K562 (cell line): ENCODE data around the gene MVB12B. TPM values are rescaled to one million over a fixed set of nuclear protein-coding genes. Genes with fewer than 3 reads are reported as not detected.

Experiments
- ATAC-seq: fragments of 200-7000 bp; cut with Tn5 transposase; 3 replicates; pipeline ENCODE4 v1.9.1; 2020; ENCODE audit warnings: moderate library complexity
- BruUV-seq: library from RNA; stranded (reverse); fragments of 400-500 nt; replicated peaks from 2 replicates; lab custom pipeline; 2021; lab: Mats Ljungman, UMichigan
- CTCF ChIA-PET: fragments of 300-600 bp; formaldehyde crosslinking; extraction: SDS; loops from one replicate; lab custom pipeline; 2021; ENCODE audit warnings: low intra/inter-chr PET ratio; lab: Yijun Ruan, JAX
- POLR2A ChIA-PET: fragments of 300-600, 350-650 bp; sonication (Branson Sonifier 250); formaldehyde crosslinking; extraction: SDS; loops from one replicate; lab custom pipeline; 2021; ENCODE audit warnings: antibody characterized with exemption, inconsistent platforms; lab: Yijun Ruan, JAX
- DNase-seq, 4 experiments: peaks; one replicate each; pipeline versions ENCODE4 v3.0.0 to v3.0.0-alpha.2; 2011 to 2018; ENCODE audit warnings: low spot score in 3 of 4, mixed read lengths in 3 of 4; ENCODE audit errors: extremely low read depth in 1 of 4
- FAIRE-seq: peaks from 2 replicates; lab custom pipeline; 2011; peaks lifted over from hg19 to GRCh38; lab: Jason Lieb, UNC
- H2AFZ ChIP-seq: 2 replicates; pipeline ENCODE4 v1.6.0; 2011; ENCODE audit warnings: low read depth, low read length, control low read depth, inconsistent platforms
- H3K27ac ChIP-seq: fragments of 200-600 bp; 3 replicates; pipeline ENCODE4 v1.8.0; 2011; ENCODE audit warnings: low read depth, mild to moderate bottlenecking, control low read depth, inconsistent platforms, low read length, moderate library complexity, mixed read lengths; ENCODE audit errors: extremely low read depth
- H3K27me3 ChIP-seq, 2 experiments: fragments of 300-600 bp in 1 of 2; 2 replicates in 1 of 2; 3 replicates in 1 of 2; pipeline versions ENCODE4 v1.6.0 to v1.8.0; 2011; ENCODE audit warnings: inconsistent platforms in 2 of 2, low read length in 2 of 2, mild to moderate bottlenecking in 1 of 2, mixed read lengths in 1 of 2, moderate library complexity in 1 of 2; ENCODE audit not compliant: control insufficient read depth in 2 of 2, insufficient read depth in 2 of 2
- H3K36me3 ChIP-seq: fragments of 300-600 bp; 3 replicates; pipeline ENCODE4 v1.8.0; 2011; ENCODE audit warnings: mild to moderate bottlenecking, low read length, inconsistent platforms; ENCODE audit not compliant: control insufficient read depth, insufficient read depth
- H3K4me1 ChIP-seq, 2 experiments: fragments of 200-600 bp in 1 of 2; replicated peaks in 1 of 2; 2 replicates in 1 of 2; 3 replicates in 1 of 2; pipeline versions ENCODE4 v1.5.1 to v1.8.0; 2011; ENCODE audit warnings: inconsistent platforms in 2 of 2, low read length in 2 of 2, mild to moderate bottlenecking in 1 of 2, mixed read lengths in 1 of 2, moderate library complexity in 1 of 2; ENCODE audit not compliant: control insufficient read depth in 2 of 2, insufficient read depth in 2 of 2
- H3K4me2 ChIP-seq: 2 replicates; pipeline ENCODE4 v1.6.1; 2011; ENCODE audit warnings: low read length, control low read depth, inconsistent platforms, mixed read lengths; ENCODE audit not compliant: insufficient read depth
- H3K4me3 ChIP-seq: fragments of 200-600 bp; sonication (generic), shearing (Covaris generic); 2 replicates; pipeline ENCODE4 v1.5.1; 2016; ENCODE audit warnings: control low read depth, inconsistent platforms
- H3K79me2 ChIP-seq: fragments of 200-600 bp; 3 replicates; pipeline ENCODE4 v1.8.0; 2011; ENCODE audit warnings: low read length, inconsistent platforms; ENCODE audit not compliant: control insufficient read depth, insufficient read depth
- H3K9ac ChIP-seq, 2 experiments: 2 replicates each; pipeline versions ENCODE4 v1.6.0 to v1.6.1; 2011; ENCODE audit warnings: low read depth in 2 of 2, low read length in 2 of 2, control low read depth in 1 of 2, inconsistent platforms in 1 of 2, mild to moderate bottlenecking in 1 of 2, mixed read lengths in 1 of 2; ENCODE audit not compliant: insufficient read depth in 1 of 2
- H3K9me1 ChIP-seq: one replicate; pipeline ENCODE4 v1.6.0; 2011; ENCODE audit warnings: inconsistent platforms, mild to moderate bottlenecking, low read length, moderate library complexity; ENCODE audit not compliant: control insufficient read depth, insufficient read depth
- H3K9me3 ChIP-seq: replicated peaks from 2 replicates; pipeline ENCODE4 v1.5.1; 2011; ENCODE audit warnings: low read depth, low read length, inconsistent platforms; ENCODE audit not compliant: control insufficient read depth, insufficient read depth
- H4K20me1 ChIP-seq: replicated peaks from 2 replicates; pipeline ENCODE4 v1.6.1; 2011; ENCODE audit warnings: low read length, inconsistent platforms, mixed read lengths; ENCODE audit not compliant: control insufficient read depth, insufficient read depth
- HNRNPK ChIP-seq: fragments of 200-400 bp; formaldehyde crosslinking; IDR thresholded peaks from one replicate; pipeline ENCODE4 v1.6.1; 2018; ENCODE audit warnings: mild to moderate bottlenecking, low read depth, low read length; ENCODE audit not compliant: poor library complexity, severe bottlenecking
- POLR2G ChIP-seq: fragments of 200-400 bp; formaldehyde crosslinking; IDR thresholded peaks from 2 replicates; pipeline ENCODE4 v1.6.1; 2017; ENCODE audit warnings: low read depth, mild to moderate bottlenecking, antibody characterized with exemption, low read length, moderate library complexity
- RB1 ChIP-seq: fragments of 450-650 bp; IDR thresholded peaks from 2 replicates; pipeline ENCODE4 v1.6.1; 2017; ENCODE audit warnings: low read depth, mild to moderate bottlenecking
- RBFOX2 ChIP-seq: fragments of 200-400 bp; formaldehyde crosslinking; IDR thresholded peaks from 2 replicates; pipeline ENCODE4 v1.6.1; 2017; ENCODE audit warnings: low read depth, mild to moderate bottlenecking, low read length, moderate library complexity
- SRSF7 ChIP-seq: fragments of 200-400 bp; formaldehyde crosslinking; optimal IDR thresholded peaks from 2 replicates; pipeline ENCODE3; 2017; ENCODE audit warnings: mild to moderate bottlenecking, low read depth, low read length
- STAT5A ChIP-seq: IDR thresholded peaks from 2 replicates; pipeline ENCODE4 v1.6.1; 2012; ENCODE audit warnings: low read length, inconsistent platforms, borderline replicate concordance
- WGBS: fragments of 100-300 bp; shearing (Covaris generic); methylation state at CpG from one replicate; pipeline ENCODE4 v1.1.6; 2016; ENCODE audit warnings: low coverage, mixed read lengths; ENCODE audit not compliant: insufficient coverage; ENCODE audit errors: missing lambda C conversion rate; 5-methylcytosine and 5-hydroxymethylcytosine counted together
- in situ Hi-C: fragments of 300-500 bp; cut with MboI; formaldehyde crosslinking; loops from 4 replicates; pipeline ENCODE4 v1.15.0; 2018; ENCODE audit warnings: inconsistent platforms, mixed read lengths
- intact Hi-C: fragments of 100-400 bp; cut with micrococcal nuclease; formaldehyde crosslinking; loops from 2 replicates; pipeline ENCODE4 v1.14.2; 2022
- polyA plus RNA-seq, 8 experiments: library from polyadenylated mRNA; depleted of rRNA in 4 of 8; stranded (reverse) in 5 of 8; unstranded in 3 of 8; fragments of >200 nt; fragmentation: Nextera tagmentation in 2 of 8; fragmentation: Illumina TruSeq in 1 of 8; extraction: Ambion mirVana in 2 of 8; extraction: Trizol in 1 of 8; gene quantifications; 2 replicates each; pipeline versions ENCODE4 v1.2.1 to v1.2.3, GENCODE V29; 2011 to 2014; ENCODE audit warnings: inconsistent platforms in 1 of 8, missing spikeins in 1 of 8
- total RNA-seq, 7 experiments: library from RNA; depleted of rRNA in 6 of 7; stranded (reverse); fragments of >200 nt in 6 of 7; fragmentation: Illumina TruSeq in 2 of 7; extraction: Trizol in 2 of 7; gene quantifications; 2 replicates each; pipeline versions ENCODE4 v1.2.1 to v1.2.3, GENCODE V29; 2011 to 2021; ENCODE audit warnings: low replicate concordance in 1 of 7
- TF ChIP-seq, protein P1 (sequence below): sonication (generic); formaldehyde crosslinking; IDR thresholded peaks from 2 replicates; pipeline ENCODE4 v1.8.0; 2022; ENCODE audit warnings: missing genetic modification reagents, mild to moderate bottlenecking, borderline replicate concordance
- TF ChIP-seq, protein P2 (sequence below): IDR thresholded peaks from 2 replicates; pipeline ENCODE4 v1.6.1; 2014; ENCODE audit warnings: antibody characterized with exemption

MVB12B gene
- total and polyA plus RNA-seq, 9 of the 15 experiments (the other 6 are each of a cell fraction or from before 2014, with no cell fraction given), result not detected

DNA sequence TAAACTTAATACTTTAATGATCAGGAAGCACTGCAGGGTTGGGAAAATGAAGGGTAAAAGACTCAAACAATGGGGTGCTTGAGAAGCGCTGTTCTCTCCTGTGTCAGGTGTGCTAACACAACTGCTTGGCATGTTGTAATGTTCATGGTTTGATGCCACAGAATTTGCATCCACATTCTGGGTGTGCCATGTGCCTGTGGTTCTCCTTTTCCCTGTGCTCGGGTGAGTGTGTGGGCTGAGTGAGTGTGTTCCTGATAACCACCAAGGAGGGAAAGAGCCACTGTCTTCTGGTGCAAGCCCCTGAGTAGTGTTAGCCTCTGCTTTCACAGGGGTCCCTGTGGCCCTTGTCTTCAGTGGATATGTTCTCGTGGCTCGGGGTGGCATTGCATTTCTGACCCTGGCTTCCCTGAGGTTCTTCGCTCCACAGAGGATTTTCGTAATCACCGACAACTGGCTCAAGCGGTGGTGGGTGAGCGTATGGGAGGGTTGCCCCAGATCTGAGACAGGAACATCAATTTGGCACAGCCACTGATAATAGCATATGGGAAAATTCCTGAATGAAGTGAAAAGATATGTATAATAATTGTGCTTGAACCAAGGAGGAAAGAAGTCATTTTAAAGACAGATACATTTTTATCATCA is 102.0 kb downstream of the MVB12B start (continued):
- TF ChIP-seq HNRNPK (no peak), POLR2G (no peak)

DNA sequence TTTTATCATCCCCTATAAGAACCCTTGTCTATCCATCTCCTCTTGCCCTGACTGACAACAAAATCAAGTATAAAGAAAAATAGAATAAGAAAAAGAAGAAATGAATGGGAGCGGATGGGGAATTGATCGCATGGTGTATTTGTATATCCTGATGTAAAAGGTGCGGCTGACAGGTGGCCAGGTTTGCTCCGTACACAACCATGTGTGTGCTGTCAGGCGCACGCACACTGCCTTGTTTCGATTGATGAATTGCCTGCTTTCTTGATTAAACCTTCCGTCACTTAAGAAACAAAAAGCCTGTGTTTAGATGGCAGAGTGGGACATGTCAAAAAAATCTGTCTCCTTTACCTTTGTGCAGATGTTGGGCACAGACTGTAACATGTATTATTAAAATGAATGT is 102.6 kb downstream of the MVB12B start:
- intact Hi-C loops, result no loop called here
- in situ Hi-C loops, result no loop called here
- CTCF ChIA-PET, result no interaction called here

More for the DNA sequence above, 102.6 kb downstream of the MVB12B start:
- no TSS peak for BruUV-seq
- Histone ChIP-seq H3K4me1 (no peaks in the 10 kb centered on the region), H3K79me2 (no peaks in the 10 kb centered on the region), H3K27ac (no peak overlapping the region), H3K36me3 (no peaks in the 10 kb centered on the region), H3K9me1 (no peaks in the 10 kb centered on the region), H2AFZ (no peak overlapping the region), H4K20me1 (0 out of 2 replicates have a peak, but pooled peaks cover 7% of the 10 kb centered on the region), H3K9ac (no peak overlapping the region), H3K4me2 (no peak overlapping the region), H3K9me3 (no peaks in the 10 kb centered on the region), H3K27me3 (peaks cover 4 to 50% of the 10 kb centered on the region in 2 experiments; a peak in 4 of 5 replicates), H3K4me3 (no peak overlapping the region)
- ATAC-seq (no peak), DNase-seq (no peak), FAIRE-seq (no peak)
- POLR2A ChIA-PET, result no interaction called here
- 3% methylated on average over 8 of the region's 8 CpGs for WGBS
- TF ChIP-seq STAT5A (no peak), SRSF7 (no peak), RB1 (no peak), RBFOX2 (no peak)
- TF ChIP-seq, protein P1, sequence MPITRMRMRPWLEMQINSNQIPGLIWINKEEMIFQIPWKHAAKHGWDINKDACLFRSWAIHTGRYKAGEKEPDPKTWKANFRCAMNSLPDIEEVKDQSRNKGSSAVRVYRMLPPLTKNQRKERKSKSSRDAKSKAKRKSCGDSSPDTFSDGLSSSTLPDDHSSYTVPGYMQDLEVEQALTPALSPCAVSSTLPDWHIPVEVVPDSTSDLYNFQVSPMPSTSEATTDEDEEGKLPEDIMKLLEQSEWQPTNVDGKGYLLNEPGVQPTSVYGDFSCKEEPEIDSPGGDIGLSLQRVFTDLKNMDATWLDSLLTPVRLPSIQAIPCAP (CRISPR knock-in tag), result no peak
- TF ChIP-seq, protein P2, sequence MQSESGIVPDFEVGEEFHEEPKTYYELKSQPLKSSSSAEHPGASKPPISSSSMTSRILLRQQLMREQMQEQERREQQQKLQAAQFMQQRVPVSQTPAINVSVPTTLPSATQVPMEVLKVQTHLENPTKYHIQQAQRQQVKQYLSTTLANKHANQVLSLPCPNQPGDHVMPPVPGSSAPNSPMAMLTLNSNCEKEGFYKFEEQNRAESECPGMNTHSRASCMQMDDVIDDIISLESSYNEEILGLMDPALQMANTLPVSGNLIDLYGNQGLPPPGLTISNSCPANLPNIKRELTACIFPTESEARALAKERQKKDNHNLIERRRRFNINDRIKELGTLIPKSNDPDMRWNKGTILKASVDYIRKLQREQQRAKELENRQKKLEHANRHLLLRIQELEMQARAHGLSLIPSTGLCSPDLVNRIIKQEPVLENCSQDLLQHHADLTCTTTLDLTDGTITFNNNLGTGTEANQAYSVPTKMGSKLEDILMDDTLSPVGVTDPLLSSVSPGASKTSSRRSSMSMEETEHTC, result no peak
